ENCODE data around the gene CDC73. TPM values are rescaled to one million over a fixed set of nuclear protein-coding genes. Genes with fewer than 3 reads are reported as not detected.

The CDC73 gene
- total RNA-seq, 1 experiment from 2014 or later = 10.0 TPM

DNA sequence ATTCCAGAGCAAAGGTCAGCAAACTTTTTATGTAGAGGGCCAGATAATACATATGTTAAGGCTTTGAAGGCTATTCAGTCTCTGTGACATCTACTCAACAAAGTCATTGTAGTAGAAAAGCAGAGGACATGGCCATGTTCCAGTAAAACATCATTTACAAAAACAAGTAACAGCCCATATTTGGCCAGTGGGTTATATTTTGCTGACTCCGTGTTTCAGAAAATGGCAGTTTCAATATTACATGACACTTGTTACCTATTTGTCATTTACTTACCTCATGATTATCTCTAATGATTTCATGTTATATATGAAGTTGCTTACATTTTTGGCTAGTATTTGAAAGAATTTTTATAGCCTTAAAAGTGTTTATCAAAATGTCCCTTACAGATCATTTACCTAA lies 182.0 kb downstream of the CDC73 start:
- TF ChIP-seq EZH2phosphoT487 (IDR thresholded peaks at IDR 0.05; ENCODE audit: borderline replicate concordance, low read length) (no peak), EZH2 (IDR thresholded peaks at IDR 0.05; ENCODE audit: low read length, unreplicated experiment) (no peak)
- TF ChIP-seq, protein P1, sequence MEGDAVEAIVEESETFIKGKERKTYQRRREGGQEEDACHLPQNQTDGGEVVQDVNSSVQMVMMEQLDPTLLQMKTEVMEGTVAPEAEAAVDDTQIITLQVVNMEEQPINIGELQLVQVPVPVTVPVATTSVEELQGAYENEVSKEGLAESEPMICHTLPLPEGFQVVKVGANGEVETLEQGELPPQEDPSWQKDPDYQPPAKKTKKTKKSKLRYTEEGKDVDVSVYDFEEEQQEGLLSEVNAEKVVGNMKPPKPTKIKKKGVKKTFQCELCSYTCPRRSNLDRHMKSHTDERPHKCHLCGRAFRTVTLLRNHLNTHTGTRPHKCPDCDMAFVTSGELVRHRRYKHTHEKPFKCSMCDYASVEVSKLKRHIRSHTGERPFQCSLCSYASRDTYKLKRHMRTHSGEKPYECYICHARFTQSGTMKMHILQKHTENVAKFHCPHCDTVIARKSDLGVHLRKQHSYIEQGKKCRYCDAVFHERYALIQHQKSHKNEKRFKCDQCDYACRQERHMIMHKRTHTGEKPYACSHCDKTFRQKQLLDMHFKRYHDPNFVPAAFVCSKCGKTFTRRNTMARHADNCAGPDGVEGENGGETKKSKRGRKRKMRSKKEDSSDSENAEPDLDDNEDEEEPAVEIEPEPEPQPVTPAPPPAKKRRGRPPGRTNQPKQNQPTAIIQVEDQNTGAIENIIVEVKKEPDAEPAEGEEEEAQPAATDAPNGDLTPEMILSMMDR (conservative IDR thresholded peaks at IDR 0.05; ENCODE audit: low read depth, low read length) = no peak
- H3F3A ChIP-seq (ENCODE audit: low read length, unreplicated experiment) = no peaks in the 10 kb centered on the region
- intact Hi-C loops (cut with micrococcal nuclease) = no loop called here
- DNase-seq = no peak
- H4K20me1 ChIP-seq (ENCODE audit: low read length) = no peaks in the 10 kb centered on the region
- no peak overlapping the region for H3K4me3 ChIP-seq (ENCODE audit: low read length)
- H3K9ac ChIP-seq (ENCODE audit: low read length) = no peak overlapping the region
- H3K27me3 ChIP-seq (ENCODE audit: low read length) = no peaks in the 10 kb centered on the region
- H3K9me2 ChIP-seq (replicated peaks; ENCODE audit: low read length) = no peaks in the 10 kb centered on the region
- ATAC-seq = no peak
- no peaks in the 10 kb centered on the region for H3K9me3 ChIP-seq (ENCODE audit: low read length)
- H2AFZ ChIP-seq (ENCODE audit: low read length) = no peak overlapping the region
- no peaks in the 10 kb centered on the region for H3K79me2 ChIP-seq (ENCODE audit: low read length)
- POLR2A ChIA-PET (ENCODE audit: unreplicated experiment) = no interaction called here
- H3K27ac ChIP-seq (ENCODE audit: low read length) = no peak overlapping the region
- H3K4me2 ChIP-seq (ENCODE audit: low read length) = no peak overlapping the region
- BruUV-seq (replicated peaks) = no TSS peak
- no peaks in the 10 kb centered on the region for H3K4me1 ChIP-seq (ENCODE audit: insufficient read depth, low read length)
- H3K36me3 ChIP-seq (ENCODE audit: low read depth, low read length) = no peaks in the 10 kb centered on the region
- CTCF ChIA-PET = no interaction called here

Small RNA genes lying within 50 kb of the gene (microRNA-seq; reads per million reads assigned to microRNA genes)
- not detected for gene MIR1278 (ENCODE audit: unreplicated experiment)

Other genes starting within 250 kb of the CDC73 start
- 31.3 and 32.3 TPM in 2 replicates for gene UCHL5, start 62.7 kb upstream of the CDC73 start, total RNA-seq (2014; rRNA removed)
- gene RO60, start 62.4 kb upstream of the CDC73 start, total RNA-seq (2014; rRNA removed) = 37.9 and 45.4 TPM in 2 replicates
- 16.5 and 18.6 TPM in 2 replicates for gene GLRX2, start 16.6 kb upstream of the CDC73 start, total RNA-seq (2014; rRNA removed)
- gene B3GALT2, start 64.6 kb downstream of the CDC73 start, total RNA-seq (2014; rRNA removed) = not detected in 2 replicates

All from PC-3 (cell line).